GM19239 (cell line): ENCODE results near the gene MYO5C.

Experiments used
- DNase-seq: peaks from one replicate; pipeline ENCODE4 v3.0.0; 2011; ENCODE audit warnings: low spot score; ENCODE audit not compliant: insufficient read length
- FAIRE-seq: peaks from 2 replicates; lab custom pipeline; 2011; peaks lifted over from hg19 to GRCh38; lab: Jason Lieb, UNC

MYO5C gene

GRCh38 chr15:52220937-52221660 lies 74.5 kb downstream of the MYO5C start:
- DNase-seq = no peak
- FAIRE-seq = peak; percentile 69

- no peak for DNase-seq
- FAIRE-seq = no peak
Measured at GRCh38 chr15:52220251-52220650, 75.4 kb downstream of the MYO5C start.

- DNase-seq (no peak), FAIRE-seq (no peak)
Measured at GRCh38 chr15:52218816-52219215, 76.8 kb downstream of the MYO5C start.

- DNase-seq = no peak
- FAIRE-seq = no peak
Measured at GRCh38 chr15:52218371-52218770, 77.2 kb downstream of the MYO5C start.

- DNase-seq (no peak), FAIRE-seq (peak; percentile 31)
Measured at GRCh38 chr15:52217186-52217585, 78.4 kb downstream of the MYO5C start.

- FAIRE-seq (no peak), DNase-seq (no peak)
Measured at GRCh38 chr15:52214553-52214952, 81.1 kb downstream of the MYO5C start.

GRCh38 chr15:52213206-52213605 lies 82.4 kb downstream of the MYO5C start:
- FAIRE-seq (no peak), DNase-seq (no peak)

- DNase-seq = no peak
- FAIRE-seq = peak; percentile 61
Measured at GRCh38 chr15:52208306-52208946, 87.2 kb downstream of the MYO5C start.

- FAIRE-seq (no peak), DNase-seq (no peak)
Measured at GRCh38 chr15:52207191-52207590, 88.4 kb downstream of the MYO5C start.

GRCh38 chr15:52206446-52206845 lies 89.2 kb downstream of the MYO5C start:
- DNase-seq (no peak), FAIRE-seq (no peak)

- FAIRE-seq = no peak
- no peak for DNase-seq
Measured at GRCh38 chr15:52204657-52205056, 90.9 kb downstream of the MYO5C start.

- no peak for FAIRE-seq
- DNase-seq = no peak
Measured at GRCh38 chr15:52200831-52201365, 94.7 kb downstream of the MYO5C start.

- no peak for DNase-seq
- no peak for FAIRE-seq
Measured at GRCh38 chr15:52199271-52199670, 96.3 kb downstream of the MYO5C start.

- FAIRE-seq (no peak), DNase-seq (no peak)
Measured at GRCh38 chr15:52196891-52197290, 98.7 kb downstream of the MYO5C start.

GRCh38 chr15:52193791-52194190 lies 101.8 kb downstream of the MYO5C start:
- DNase-seq (no peak), FAIRE-seq (no peak)

- DNase-seq (no peak), FAIRE-seq (no peak)
Measured at GRCh38 chr15:52193321-52193720, 102.3 kb downstream of the MYO5C start.

- DNase-seq = no peak
- FAIRE-seq = no peak
Measured at GRCh38 chr15:52191207-52191606, 104.4 kb downstream of the MYO5C start, which contains the start of gene GNB5. GNB5 (minus strand) TSS chr15:52191392; CDS start chr15:52184676, 6,716 bp downstream.

GRCh38 chr15:52186651-52187486 lies 108.7 kb downstream of the MYO5C start:
- no peak for FAIRE-seq

GRCh38 chr15:52185151-52185561 lies 110.4 kb downstream of the MYO5C start:
- DNase-seq (no peak), FAIRE-seq (no peak)

More at GRCh38 chr15:52186651-52187486, 108.7 kb downstream of the MYO5C start:
- DNase-seq = no peak

- FAIRE-seq (no peak), DNase-seq (no peak)
Measured at GRCh38 chr15:52184721-52185120, 110.9 kb downstream of the MYO5C start.
